Testis (tissue), 3 donors: Measurements from ENCODE around the gene C1QTNF8. TPM values are rescaled to one million over a fixed set of nuclear protein-coding genes. Genes with fewer than 3 reads are reported as not detected.

Experiments used
- DNase-seq: peaks from one replicate; pipeline ENCODE4 v3.0.0-alpha.2; 2019
- H3K27ac ChIP-seq, 2 donors: fragments of 200-600 bp; sonication (generic); one replicate each; pipeline ENCODE4 v1.5.1; 2019
- H3K27me3 ChIP-seq: fragments of 200-600 bp; sonication (generic); one replicate; pipeline ENCODE4 v1.5.1; 2019
- H3K36me3 ChIP-seq: fragments of 200-600 bp; sonication (generic); one replicate; pipeline ENCODE4 v1.5.1; 2017; ENCODE audit warnings: low read depth; ENCODE audit errors: missing control alignments
- H3K4me1 ChIP-seq: fragments of 200-600 bp; sonication (generic); one replicate; pipeline ENCODE4 v1.5.1; 2019
- H3K4me3 ChIP-seq, 2 donors: fragments of 200-600 bp; sonication (generic); one replicate each; pipeline ENCODE4 v1.5.1; 2017 to 2019
- H3K9me3 ChIP-seq: fragments of 200-600 bp; sonication (generic); one replicate; pipeline ENCODE4 v1.5.1; 2017
- POLR2A ChIP-seq: fragments of 450-650 bp; IDR thresholded peaks from one replicate; pipeline ENCODE4 v1.6.1; 2017; ENCODE audit warnings: antibody characterized with exemption, mild to moderate bottlenecking, moderate library complexity
- WGBS, 2 donors: methylation state at CpG; one replicate each; pipeline ENCODE4 v1.1.5; 2018; 5-methylcytosine and 5-hydroxymethylcytosine counted together
- intact Hi-C: fragments of 100-400 bp; cut with DNase I; formaldehyde crosslinking; loops from one replicate; pipeline ENCODE4 v1.15.1; 2023; ENCODE audit warnings: low total_unique reads
- polyA plus RNA-seq: library from polyadenylated mRNA; stranded (reverse); fragments of 350-450 nt; fragmentation: Illumina TruSeq; extraction: RNeasy Lipid Tissue Mini Kit (QIAGEN cat#74804); gene quantifications from one replicate; pipeline ENCODE4 v1.2.3, GENCODE V29; 2014; ENCODE audit warnings: low read depth, low replicate concordance; ENCODE audit not compliant: insufficient read depth
- total RNA-seq, 2 donors: library from RNA; depleted of rRNA; stranded (reverse); fragments of >200 nt; gene quantifications; one replicate each; pipeline ENCODE4 v1.2.3, GENCODE V29; 2016
- TF ChIP-seq, protein P1 (sequence below), 3 experiments: fragments of 450-650 bp in 2 of 3; fragments of 200-600 bp in 1 of 3; sonication (generic) in 1 of 3; IDR thresholded peaks; one replicate each; pipeline ENCODE4 v1.5.1; 2016 to 2019; ENCODE audit warnings: antibody characterized with exemption in 3 of 3, mild to moderate bottlenecking in 2 of 3, moderate library complexity in 1 of 3

C1QTNF8 gene
- total and polyA plus RNA-seq, 3 donors from 2014 or later, result 1.3 to 2.7 TPM; not detected in 1

DNA sequence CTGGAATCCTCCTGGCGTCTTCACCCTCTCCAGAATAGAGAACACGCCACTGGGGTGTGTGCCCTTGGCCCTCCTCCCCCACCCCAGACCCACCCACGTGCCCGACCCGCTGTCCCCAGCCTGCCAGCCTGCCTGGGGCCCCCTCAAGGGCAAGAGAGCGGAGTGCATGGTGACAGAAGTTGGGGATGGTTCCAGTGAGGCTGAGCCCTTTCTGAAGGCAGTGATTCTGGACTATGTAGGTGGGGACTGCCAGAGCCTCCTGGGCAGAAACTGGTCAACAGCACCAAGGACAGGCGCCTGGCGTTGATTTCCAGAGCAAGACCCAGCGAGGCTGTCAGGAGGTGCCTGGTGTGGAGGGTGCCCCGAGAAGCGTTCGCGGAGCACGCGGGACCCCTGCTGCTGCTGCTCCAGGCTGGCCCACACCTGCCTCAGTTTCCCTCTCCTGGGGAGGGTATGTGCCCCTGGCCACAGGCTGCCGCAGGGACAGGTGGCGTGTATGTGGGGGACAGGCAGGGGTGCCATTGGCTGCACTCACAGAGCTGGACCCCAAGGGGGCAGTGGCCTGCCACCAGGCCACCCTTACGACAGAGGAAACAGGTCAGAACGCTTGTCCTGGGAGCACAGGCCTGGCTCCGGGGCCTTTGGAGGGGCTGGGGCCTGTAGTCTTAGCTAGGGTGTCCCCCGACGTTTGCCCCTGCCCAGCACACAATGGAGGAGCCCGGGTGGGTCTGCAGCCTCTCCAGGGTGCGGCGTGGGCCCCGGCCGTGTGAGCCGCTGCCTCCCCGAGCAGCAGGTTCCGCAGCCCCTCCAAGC is 22.3 kb downstream of the C1QTNF8 start:
- no peak overlapping the region for H3K4me3 ChIP-seq
- TF ChIP-seq, protein P1, sequence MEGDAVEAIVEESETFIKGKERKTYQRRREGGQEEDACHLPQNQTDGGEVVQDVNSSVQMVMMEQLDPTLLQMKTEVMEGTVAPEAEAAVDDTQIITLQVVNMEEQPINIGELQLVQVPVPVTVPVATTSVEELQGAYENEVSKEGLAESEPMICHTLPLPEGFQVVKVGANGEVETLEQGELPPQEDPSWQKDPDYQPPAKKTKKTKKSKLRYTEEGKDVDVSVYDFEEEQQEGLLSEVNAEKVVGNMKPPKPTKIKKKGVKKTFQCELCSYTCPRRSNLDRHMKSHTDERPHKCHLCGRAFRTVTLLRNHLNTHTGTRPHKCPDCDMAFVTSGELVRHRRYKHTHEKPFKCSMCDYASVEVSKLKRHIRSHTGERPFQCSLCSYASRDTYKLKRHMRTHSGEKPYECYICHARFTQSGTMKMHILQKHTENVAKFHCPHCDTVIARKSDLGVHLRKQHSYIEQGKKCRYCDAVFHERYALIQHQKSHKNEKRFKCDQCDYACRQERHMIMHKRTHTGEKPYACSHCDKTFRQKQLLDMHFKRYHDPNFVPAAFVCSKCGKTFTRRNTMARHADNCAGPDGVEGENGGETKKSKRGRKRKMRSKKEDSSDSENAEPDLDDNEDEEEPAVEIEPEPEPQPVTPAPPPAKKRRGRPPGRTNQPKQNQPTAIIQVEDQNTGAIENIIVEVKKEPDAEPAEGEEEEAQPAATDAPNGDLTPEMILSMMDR (IDR thresholded peaks at IDR 0.05), result no peak
- TF ChIP-seq POLR2A, result no peak
- DNase-seq, result no peak
- H3K9me3 ChIP-seq, result no peaks in the 10 kb centered on the region
- intact Hi-C loops, result no loop called here
- no peak overlapping the region for H3K27ac ChIP-seq
- WGBS, 2 donors, result 59 to 87% methylated on average over 9 to 22 of the region's 30 CpGs
- H3K4me1 ChIP-seq, result peaks cover 6% of the 10 kb centered on the region
- no peaks in the 10 kb centered on the region for H3K27me3 ChIP-seq
- H3K36me3 ChIP-seq, result no peaks in the 10 kb centered on the region

GRCh38 chr16:1073262-1073558 is 22.8 kb downstream of the C1QTNF8 start:
- no peak for DNase-seq
- no peak for TF ChIP-seq POLR2A
- TF ChIP-seq, protein P1 (IDR thresholded peaks at IDR 0.05), result no peak
- Histone ChIP-seq H3K9me3 (no peaks in the 10 kb centered on the region), H3K4me3 (no peak overlapping the region), H3K27ac (no peak overlapping the region), H3K27me3 (no peaks in the 10 kb centered on the region), H3K4me1 (peaks cover 3% of the 10 kb centered on the region), H3K36me3 (no peaks in the 10 kb centered on the region)
- 61% methylated on average over 12 of the region's 13 CpGs; no CpG with 5 or more reads in 1 of the 2 donors for WGBS, 2 donors
- intact Hi-C loops, result no loop called here

- Histone ChIP-seq H3K27ac (no peak within 1 kb of the TSS), H3K4me1 (no peaks in the 10 kb centered on the region), H3K36me3 (no peaks in the 10 kb centered on the region), H3K27me3 (no peaks in the 10 kb centered on the region), H3K9me3 (no peaks in the 10 kb centered on the region), H3K4me3 (no peak within 1 kb of the TSS)
- TF ChIP-seq, protein P1 (IDR thresholded peaks at IDR 0.05), result no peak
- no peak for TF ChIP-seq POLR2A
- 6% methylated on average over 36 to 54 of the region's 59 CpGs for WGBS, 2 donors
- DNase-seq, result no peak
- intact Hi-C loops, result no loop called here
These were observed 23.4 kb downstream of the C1QTNF8 start, which contains the start of gene SSTR5 for GRCh38 chr16:1072526-1073261. Gene SSTR5 (plus strand): TSS chr16:1072747. CDS start chr16:1078869, 6,122 bp downstream.

- H3K9me3 ChIP-seq, result no peaks in the 10 kb centered on the region
- intact Hi-C loops, result no loop called here
- H3K36me3 ChIP-seq, result no peaks in the 10 kb centered on the region
- no peaks in the 10 kb centered on the region for H3K27me3 ChIP-seq
- DNase-seq, result no peak
- H3K4me3 ChIP-seq, result no peak overlapping the region
- H3K4me1 ChIP-seq, result no peaks in the 10 kb centered on the region
- WGBS, 2 donors, result 18 to 21% methylated on average over 19 to 30 of the region's 30 CpGs
- no peak overlapping the region for H3K27ac ChIP-seq
- TF ChIP-seq, protein P1 (IDR thresholded peaks at IDR 0.05), result no peak
- no peak for TF ChIP-seq POLR2A
These were observed 24.4 kb downstream of the C1QTNF8 start for GRCh38 chr16:1071561-1072225.
